H1 (cell line): ENCODE results near the gene CILP. TPM values are rescaled to one million over a fixed set of nuclear protein-coding genes. Genes with fewer than 3 reads are reported as not detected.

ENCODE experiments used
- CTCF ChIA-PET: fragments of 300-600 bp; sonication (Branson Sonifier 250); formaldehyde crosslinking; loops from one replicate; lab custom pipeline; 2021; ENCODE audit not compliant: partially characterized antibody; lab: Charles Lee
- POLR2A ChIA-PET: fragments of 300-600 bp; sonication (Branson Sonifier 250); formaldehyde crosslinking; loops from one replicate; lab custom pipeline; 2021; ENCODE audit warnings: inconsistent platforms; ENCODE audit not compliant: partially characterized antibody; lab: Charles Lee
- DNase-seq, 2 experiments: peaks; one replicate each; pipeline versions ENCODE4 v3.0.0 to v3.0.0-alpha.2; 2010 to 2022; ENCODE audit warnings: low spot score in 2 of 2, low read depth in 1 of 2, mixed read lengths in 1 of 2
- FAIRE-seq: peaks from 2 replicates; lab custom pipeline; 2011; peaks lifted over from hg19 to GRCh38; lab: Jason Lieb, UNC
- H2AFZ ChIP-seq: 2 replicates; pipeline ENCODE4 v1.8.1; 2012; ENCODE audit warnings: low read length, inconsistent platforms
- H2AK5ac ChIP-seq: 2 replicates; pipeline ENCODE4 v1.6.1; 2013; ENCODE audit warnings: low read depth, low read length
- H2BK120ac ChIP-seq: replicated peaks from 2 replicates; pipeline ENCODE3; 2013; ENCODE audit warnings: low read depth, low read length, inconsistent platforms
- H2BK12ac ChIP-seq: 2 replicates; pipeline ENCODE4 v1.6.1; 2013; ENCODE audit warnings: low read depth, low read length
- H2BK15ac ChIP-seq: 2 replicates; pipeline ENCODE4 v1.6.1; 2013; ENCODE audit warnings: low read length
- H2BK20ac ChIP-seq: 2 replicates; pipeline ENCODE4 v1.6.1; 2013; ENCODE audit warnings: low read length
- H2BK5ac ChIP-seq: 2 replicates; pipeline ENCODE4 v1.6.1; 2013; ENCODE audit warnings: low read depth, low read length
- H3K14ac ChIP-seq: 2 replicates; pipeline ENCODE4 v1.6.1; 2013; ENCODE audit warnings: inconsistent platforms; ENCODE audit not compliant: insufficient read length
- H3K18ac ChIP-seq: 2 replicates; pipeline ENCODE4 v1.6.1; 2013; ENCODE audit warnings: low read length; ENCODE audit errors: extremely low read depth
- H3K23ac ChIP-seq: 2 replicates; pipeline ENCODE4 v1.6.1; 2013; ENCODE audit warnings: inconsistent platforms; ENCODE audit not compliant: insufficient read length
- H3K23me2 ChIP-seq: 2 replicates; pipeline ENCODE4 v1.6.1; 2013; ENCODE audit warnings: low read depth, low read length
- H3K27ac ChIP-seq: 2 replicates; pipeline ENCODE4 v1.6.1; 2011; ENCODE audit warnings: low read depth, low read length, inconsistent platforms
- H3K27me3 ChIP-seq, 4 experiments: replicated peaks in 1 of 4; 1 replicate in 1 of 4; 2 replicates in 3 of 4; pipeline versions ENCODE4 v1.6.1 to v1.8.1; 2011 to 2013; ENCODE audit warnings: low read length in 3 of 4, mild to moderate bottlenecking in 3 of 4, inconsistent platforms in 2 of 4, mixed read lengths in 2 of 4, moderate library complexity in 1 of 4; ENCODE audit not compliant: control insufficient read depth in 3 of 4, insufficient read depth in 3 of 4; ENCODE audit errors: extremely low read depth in 1 of 4
- H3K36me3 ChIP-seq, 4 experiments: 2 replicates each; pipeline versions ENCODE4 v1.6.1 to v1.8.1; 2011 to 2013; ENCODE audit warnings: mild to moderate bottlenecking in 4 of 4, low read length in 3 of 4, moderate library complexity in 2 of 4, control low read depth in 1 of 4, inconsistent platforms in 1 of 4; ENCODE audit not compliant: insufficient read depth in 4 of 4, control insufficient read depth in 2 of 4
- H3K4ac ChIP-seq: replicated peaks from 2 replicates; pipeline ENCODE3; 2013; ENCODE audit warnings: low read length, low read depth, mixed read lengths, inconsistent platforms; ENCODE audit not compliant: insufficient read length
- H3K4me1 ChIP-seq, 4 experiments: replicated peaks in 1 of 4; 1 replicate in 1 of 4; 2 replicates in 3 of 4; pipeline versions ENCODE4 v1.6.1 to v1.8.1; 2011 to 2013; ENCODE audit warnings: low read length in 3 of 4, inconsistent platforms in 2 of 4, mixed read lengths in 1 of 4; ENCODE audit not compliant: insufficient read depth in 4 of 4, control insufficient read depth in 3 of 4
- H3K4me2 ChIP-seq, 2 experiments: 2 replicates each; pipeline versions ENCODE4 v1.6.1 to v1.8.1; 2011 to 2013; ENCODE audit warnings: low read depth in 2 of 2, low read length in 2 of 2, control low read depth in 1 of 2, inconsistent platforms in 1 of 2, mild to moderate bottlenecking in 1 of 2; ENCODE audit not compliant: insufficient read depth in 1 of 2
- H3K4me3 ChIP-seq, 4 experiments: fragments of 200-600, 300-600 bp in 1 of 4; sonication (generic), shearing (Covaris generic), sonication (Bioruptor Twin) in 1 of 4; 2 replicates each; pipeline versions ENCODE4 v1.5.1 to v1.8.1; 2011 to 2016; ENCODE audit warnings: low read length in 4 of 4, low read depth in 3 of 4, control low read depth in 2 of 4, inconsistent platforms in 2 of 4, mild to moderate bottlenecking in 2 of 4, mixed read lengths in 1 of 4, moderate library complexity in 1 of 4; ENCODE audit not compliant: insufficient read depth in 2 of 4; ENCODE audit errors: extremely low read depth in 1 of 4
- H3K56ac ChIP-seq: replicated peaks from 2 replicates; pipeline ENCODE3; 2013; ENCODE audit warnings: low read depth, mild to moderate bottlenecking, mixed read lengths, low read length, inconsistent platforms; ENCODE audit not compliant: insufficient read length
- H3K79me1 ChIP-seq: 2 replicates; pipeline ENCODE4 v1.6.1; 2013; ENCODE audit warnings: low read depth, low read length, control low read depth
- H3K79me2 ChIP-seq, 2 experiments: 2 replicates each; pipeline versions ENCODE4 v1.6.1 to v1.8.1; 2012 to 2013; ENCODE audit warnings: low read length in 2 of 2, mild to moderate bottlenecking in 2 of 2, inconsistent platforms in 1 of 2; ENCODE audit not compliant: insufficient read depth in 2 of 2, control insufficient read depth in 1 of 2
- H3K9ac ChIP-seq, 4 experiments: replicated peaks in 1 of 4; 1 replicate in 1 of 4; 2 replicates in 3 of 4; pipeline versions ENCODE4 v1.6.1 to v1.8.1; 2011 to 2013; ENCODE audit warnings: low read depth in 3 of 4, low read length in 3 of 4, control low read depth in 2 of 4, mild to moderate bottlenecking in 2 of 4, moderate library complexity in 2 of 4, inconsistent platforms in 1 of 4; ENCODE audit errors: extremely low read depth in 1 of 4
- H3K9me3 ChIP-seq, 2 experiments: 2 replicates each; pipeline versions ENCODE4 v1.6.1 to v1.8.1; 2012 to 2013; ENCODE audit warnings: mild to moderate bottlenecking in 2 of 2, moderate library complexity in 2 of 2, control low read depth in 1 of 2, inconsistent platforms in 1 of 2, low read depth in 1 of 2, low read length in 1 of 2, mixed read lengths in 1 of 2; ENCODE audit not compliant: insufficient read depth in 2 of 2
- H4K20me1 ChIP-seq, 2 experiments: replicated peaks in 1 of 2; 2 replicates each; pipeline versions ENCODE3 to v1.8.1; 2011 to 2013; ENCODE audit warnings: inconsistent platforms in 2 of 2, low read length in 2 of 2, mild to moderate bottlenecking in 1 of 2; ENCODE audit not compliant: insufficient read depth in 2 of 2, control insufficient read depth in 1 of 2
- H4K5ac ChIP-seq: 2 replicates; pipeline ENCODE4 v1.6.1; 2013; ENCODE audit warnings: low read length, low read depth, mixed read lengths, inconsistent platforms; ENCODE audit not compliant: insufficient read length
- H4K8ac ChIP-seq: 2 replicates; pipeline ENCODE4 v1.8.0; 2013; ENCODE audit warnings: mild to moderate bottlenecking, moderate library complexity, low read length, inconsistent platforms; ENCODE audit not compliant: insufficient read depth; ENCODE audit errors: extremely low read depth
- H4K91ac ChIP-seq: replicated peaks from 2 replicates; pipeline ENCODE3; 2013; ENCODE audit warnings: low read length, mixed read lengths, inconsistent platforms; ENCODE audit not compliant: insufficient read length
- EZH2 ChIP-seq: fragments of 200-600 bp; sonication (generic); IDR thresholded peaks from 2 replicates; pipeline ENCODE4 v1.7.1; 2012; ENCODE audit warnings: low read depth, mild to moderate bottlenecking, moderate library complexity, low read length, inconsistent platforms; ENCODE audit not compliant: severe bottlenecking
- GABPA ChIP-seq: IDR thresholded peaks from 2 replicates; pipeline ENCODE4 v1.6.1; 2011; ENCODE audit warnings: mild to moderate bottlenecking, low read length, moderate library complexity, borderline replicate concordance; ENCODE audit not compliant: insufficient read depth
- GTF2F1 ChIP-seq: IDR thresholded peaks from 2 replicates; pipeline ENCODE4 v1.6.1; 2012; ENCODE audit warnings: low read depth, low read length, improper control_type of control experiment, borderline replicate concordance
- JUN ChIP-seq: IDR thresholded peaks from 2 replicates; pipeline ENCODE4 v1.6.1; 2011; ENCODE audit warnings: low read depth, mild to moderate bottlenecking, improper control_type of control experiment, low read length
- JUND ChIP-seq: IDR thresholded peaks from 2 replicates; pipeline ENCODE4 v1.6.1; 2011; ENCODE audit warnings: mild to moderate bottlenecking, improper control_type of control experiment, low read length
- KDM1A ChIP-seq: fragments of 200-600, 300-600 bp; sonication (generic); IDR thresholded peaks from 2 replicates; pipeline ENCODE4 v1.7.1; 2016; ENCODE audit warnings: mild to moderate bottlenecking, low read length, borderline replicate concordance
- KDM5A ChIP-seq: fragments of 200-600 bp; IDR thresholded peaks from 2 replicates; pipeline ENCODE4 v1.7.1; 2012; ENCODE audit warnings: mild to moderate bottlenecking, low read length, inconsistent platforms, mixed read lengths
- POLR2A ChIP-seq, 2 experiments: IDR thresholded peaks; 1 replicate in 1 of 2; 2 replicates in 1 of 2; pipeline ENCODE4 v1.6.1; 2011; ENCODE audit warnings: low read depth in 2 of 2, low read length in 2 of 2, mild to moderate bottlenecking in 2 of 2; ENCODE audit errors: control extremely low read depth in 1 of 2
- RBBP5 ChIP-seq: IDR thresholded peaks from 2 replicates; pipeline ENCODE4 v1.7.1; 2012; ENCODE audit warnings: low read depth, mild to moderate bottlenecking, inconsistent platforms, low read length, moderate library complexity, borderline replicate concordance
- SAP30 ChIP-seq: fragments of 300-600 bp; sonication (generic); IDR thresholded peaks from 2 replicates; pipeline ENCODE4 v1.7.1; 2012; ENCODE audit warnings: low read length, moderate library complexity, mild to moderate bottlenecking, inconsistent platforms; ENCODE audit not compliant: insufficient read depth, insufficient replicate concordance
- WGBS, 2 experiments: shearing (Covaris generic) in 1 of 2; methylation state at CpG; one replicate each; pipeline versions ENCODE4 v1.1.6 to v1.1.7; 2013 to 2015; ENCODE audit warnings: low lambda C conversion rate in 2 of 2, mixed read lengths in 2 of 2, inconsistent platforms in 1 of 2, low coverage in 1 of 2, missing lambda C conversion rate in 1 of 2; ENCODE audit not compliant: insufficient replicate concordance in 2 of 2, insufficient coverage in 1 of 2, insufficient read length in 1 of 2; ENCODE audit errors: extremely low coverage in 1 of 2, missing lambda C conversion rate in 1 of 2; 5-methylcytosine and 5-hydroxymethylcytosine counted together
- polyA plus RNA-seq, 7 experiments: library from polyadenylated mRNA; depleted of rRNA in 3 of 7; stranded (reverse) in 5 of 7; unstranded in 2 of 7; fragments of >200 nt in 5 of 7; fragments of 200-250 nt in 2 of 7; gene quantifications; 1 replicate in 5 of 7; 2 replicates in 1 of 7; 4 replicates in 1 of 7; pipeline versions ENCODE4 v1.2.1 to v1.2.3, GENCODE V29; 2011 to 2013; ENCODE audit warnings: missing spikeins in 2 of 7, mixed read lengths in 2 of 7
- total RNA-seq: library from RNA; stranded (reverse); fragmentation: NEBNext Ultra II Directional; extraction: Animal tissue kit (Norgen Biotek cat#: 25700); gene quantifications from 2 replicates; pipeline ENCODE4 v1.2.1, GENCODE V29; 2021
- TF ChIP-seq, protein P1 (sequence below): IDR thresholded peaks from 2 replicates; pipeline ENCODE4 v1.6.1; 2011; ENCODE audit warnings: low read depth, mild to moderate bottlenecking, low read length; ENCODE audit not compliant: insufficient read depth

CILP gene
- total and polyA plus RNA-seq, 2 of the 8 experiments (the other 6 are each of a cell fraction or from before 2014, with no cell fraction given) = 0.02 TPM; not detected in 1

DNA sequence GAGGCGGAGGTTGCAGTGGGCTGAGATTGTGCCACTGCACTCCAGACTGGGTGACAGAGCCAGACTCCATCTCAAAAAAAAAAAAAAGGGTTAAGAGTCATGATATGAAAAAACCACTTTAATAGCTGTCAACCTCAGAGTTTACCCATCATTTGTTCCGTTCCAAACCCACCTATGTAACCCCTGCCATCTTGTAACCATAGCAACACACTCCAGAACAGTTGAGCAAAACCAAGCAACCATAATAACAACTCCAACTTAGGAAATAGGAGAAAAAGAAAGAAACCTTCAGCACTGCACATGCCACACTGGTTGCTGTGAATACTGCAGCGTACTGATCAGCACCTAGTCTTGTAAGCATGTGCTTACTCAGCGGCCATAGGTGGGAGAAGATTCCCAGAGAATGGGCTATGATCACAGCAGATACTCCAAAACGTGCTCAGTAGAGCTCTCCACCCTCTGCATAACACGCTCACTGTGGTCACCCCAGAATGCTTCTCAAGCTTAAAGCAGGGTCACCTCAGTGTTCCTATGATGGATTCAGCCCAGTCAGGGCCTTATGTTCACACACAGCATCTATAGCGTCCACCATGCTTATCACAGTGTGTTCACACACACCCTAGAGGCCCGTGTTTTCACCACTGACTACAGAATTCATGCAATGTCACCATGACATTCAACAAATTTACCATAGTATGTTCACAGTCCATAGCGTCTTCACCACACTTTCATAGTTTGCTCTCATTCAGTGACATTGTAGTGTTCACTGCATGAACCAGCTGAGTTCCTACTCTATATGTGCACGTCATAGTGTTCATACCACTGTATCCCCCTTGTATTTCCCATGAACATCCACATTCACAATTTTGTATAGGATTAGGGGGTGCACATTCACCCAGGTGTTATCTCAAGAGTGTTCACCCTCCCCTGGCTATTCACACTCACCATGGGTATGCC is 6.5 kb upstream of the CILP start:
- no peak for DNase-seq
- TF ChIP-seq KDM5A (no peak), GTF2F1 (no peak), RBBP5 (no peak), KDM1A (no peak), GABPA (no peak), SAP30 (no peak), JUN (no peak), POLR2A (IDR thresholded peaks at IDR 0.05; ENCODE audit: control extremely low read depth in 1 of 2, low read depth in 2 of 2, low read length in 2 of 2) (no peak), JUND (no peak), EZH2 (no peak)
- TF ChIP-seq, protein P1, sequence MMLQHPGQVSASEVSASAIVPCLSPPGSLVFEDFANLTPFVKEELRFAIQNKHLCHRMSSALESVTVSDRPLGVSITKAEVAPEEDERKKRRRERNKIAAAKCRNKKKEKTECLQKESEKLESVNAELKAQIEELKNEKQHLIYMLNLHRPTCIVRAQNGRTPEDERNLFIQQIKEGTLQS = no peak

More for the DNA sequence above, 6.5 kb upstream of the CILP start:
- H3K4me2 ChIP-seq = no peak overlapping the region
- no peak overlapping the region for H3K4me3 ChIP-seq
- ChIA-PET POLR2A (interaction anchor here (0.6 to 1.4 kb wide), 3 partner anchors 80 to 204 kb away, joined by 3 read pairs; partner anchors contain the start of gene RNU5B-1), CTCF (interaction anchor here (0.6 to 4.1 kb wide), 3 partner anchors 17 to 54 kb away, joined by 4 to 20 read pairs (median 9); no protein-coding TSS in a partner anchor)
- H2BK5ac ChIP-seq = no peak overlapping the region
- no peak for FAIRE-seq
- no peak overlapping the region for H2AK5ac ChIP-seq
- H2BK12ac ChIP-seq = no peak overlapping the region; the same call in 1 of the 2 replicates
- H3K14ac ChIP-seq = no peak overlapping the region
- H3K27me3 ChIP-seq = no peaks in the 10 kb centered on the region
- H4K5ac ChIP-seq = no peak overlapping the region
- peak overlapping the region; percentile 60 for H3K23ac ChIP-seq
- H3K9ac ChIP-seq = no peak overlapping the region; a peak in 1 of 7 replicates
- H4K20me1 ChIP-seq = no peaks in the 10 kb centered on the region
- H4K8ac ChIP-seq = no peak overlapping the region
- no peak overlapping the region for H3K18ac ChIP-seq
- H2BK20ac ChIP-seq = no peak overlapping the region
- H3K23me2 ChIP-seq = no peaks in the 10 kb centered on the region
- no peaks in the 10 kb centered on the region for H3K36me3 ChIP-seq
- no peaks in the 10 kb centered on the region for H3K4me1 ChIP-seq
- no peaks in the 10 kb centered on the region for H3K9me3 ChIP-seq
- no peak overlapping the region for H2BK15ac ChIP-seq
- no peak overlapping the region for H3K27ac ChIP-seq
- H3K79me2 ChIP-seq = no peaks in the 10 kb centered on the region
- no peak overlapping the region for H2BK120ac ChIP-seq
- no peak overlapping the region for H2AFZ ChIP-seq
- H3K56ac ChIP-seq = no peak overlapping the region
- H3K79me1 ChIP-seq = no peaks in the 10 kb centered on the region
- no peak overlapping the region for H4K91ac ChIP-seq
- no peak overlapping the region for H3K4ac ChIP-seq
- WGBS, 2 experiments = 81% methylated on average over 10 of the region's 10 CpGs; no CpG with 5 or more reads in 1 of the 2 experiments
